VCaP (cell line): ENCODE data around the gene PCK2.
A peak's percentile ranks its signal among the peaks of the same experiment; 100 is the strongest.
"Not testable (repeated sequence)": the region's sequence is repeated elsewhere in the genome, so short reads cannot be mapped to it uniquely, and the experiment has no call there.

Experiments used
- H3K27ac ChIP-seq: fragments of 450-650 bp; 2 replicates; pipeline ENCODE4 v1.5.1; 2017
- TF ChIP-seq, protein P1 (sequence below): fragments of 450-650 bp; conservative IDR thresholded peaks from 2 replicates; pipeline ENCODE4 v1.5.1; 2017; ENCODE audit warnings: mild to moderate bottlenecking, moderate library complexity

The PCK2 gene

DNA sequence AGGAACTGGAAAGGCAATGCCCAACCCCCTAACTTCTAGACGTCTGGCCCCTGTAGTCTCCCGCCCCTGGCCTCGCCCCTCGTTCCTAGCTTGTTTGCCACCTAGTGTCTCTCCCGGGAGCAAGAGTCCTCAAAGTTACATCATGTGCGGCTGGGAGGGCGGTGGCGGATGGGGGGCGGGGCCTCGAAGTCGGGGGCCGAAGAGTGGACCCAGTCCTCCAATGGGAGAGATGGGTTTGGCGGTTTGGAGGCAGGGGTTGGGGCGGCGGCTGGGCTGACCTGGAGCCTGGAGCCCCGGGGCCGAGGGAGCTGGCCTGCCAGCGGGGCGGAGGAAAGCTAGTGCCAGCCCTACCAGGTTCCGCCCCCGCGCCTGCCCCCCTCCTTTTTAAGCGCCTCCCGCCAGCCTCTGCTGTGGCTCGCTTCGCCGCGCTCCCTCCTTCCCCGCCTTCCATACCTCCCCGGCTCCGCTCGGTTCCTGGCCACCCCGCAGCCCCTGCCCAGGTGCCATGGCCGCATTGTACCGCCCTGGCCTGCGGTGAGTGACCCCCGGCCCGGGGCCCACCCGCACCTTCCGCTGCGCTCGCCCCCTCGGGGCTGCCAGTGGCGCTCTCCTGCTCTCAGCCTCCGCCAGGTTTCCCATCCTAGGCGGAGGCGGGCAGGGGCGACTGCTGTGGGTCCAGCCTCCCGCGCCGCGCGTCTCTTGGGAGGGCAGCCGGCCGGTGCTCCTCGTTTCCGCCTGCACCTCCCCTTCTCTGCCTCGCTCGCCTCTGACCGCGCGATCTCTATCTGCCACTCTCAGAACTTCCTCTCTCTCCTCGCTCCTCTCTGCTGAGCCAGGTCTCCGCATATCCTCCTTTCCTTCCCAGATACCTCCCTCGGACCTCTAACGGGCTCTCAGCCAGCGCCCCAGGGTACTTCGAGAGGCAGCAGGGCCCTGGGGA is at the start of gene PCK2:
PCK2 (plus strand) TSS at position 411 of the 940 bp plus-strand sequence; CDS start at position 506, 95 bp downstream.
- peak within 1 kb of the TSS; percentile 84 for H3K27ac ChIP-seq
- TF ChIP-seq, protein P1, sequence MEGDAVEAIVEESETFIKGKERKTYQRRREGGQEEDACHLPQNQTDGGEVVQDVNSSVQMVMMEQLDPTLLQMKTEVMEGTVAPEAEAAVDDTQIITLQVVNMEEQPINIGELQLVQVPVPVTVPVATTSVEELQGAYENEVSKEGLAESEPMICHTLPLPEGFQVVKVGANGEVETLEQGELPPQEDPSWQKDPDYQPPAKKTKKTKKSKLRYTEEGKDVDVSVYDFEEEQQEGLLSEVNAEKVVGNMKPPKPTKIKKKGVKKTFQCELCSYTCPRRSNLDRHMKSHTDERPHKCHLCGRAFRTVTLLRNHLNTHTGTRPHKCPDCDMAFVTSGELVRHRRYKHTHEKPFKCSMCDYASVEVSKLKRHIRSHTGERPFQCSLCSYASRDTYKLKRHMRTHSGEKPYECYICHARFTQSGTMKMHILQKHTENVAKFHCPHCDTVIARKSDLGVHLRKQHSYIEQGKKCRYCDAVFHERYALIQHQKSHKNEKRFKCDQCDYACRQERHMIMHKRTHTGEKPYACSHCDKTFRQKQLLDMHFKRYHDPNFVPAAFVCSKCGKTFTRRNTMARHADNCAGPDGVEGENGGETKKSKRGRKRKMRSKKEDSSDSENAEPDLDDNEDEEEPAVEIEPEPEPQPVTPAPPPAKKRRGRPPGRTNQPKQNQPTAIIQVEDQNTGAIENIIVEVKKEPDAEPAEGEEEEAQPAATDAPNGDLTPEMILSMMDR: peak; percentile 15; the same call in 1 of the 2 replicates

DNA sequence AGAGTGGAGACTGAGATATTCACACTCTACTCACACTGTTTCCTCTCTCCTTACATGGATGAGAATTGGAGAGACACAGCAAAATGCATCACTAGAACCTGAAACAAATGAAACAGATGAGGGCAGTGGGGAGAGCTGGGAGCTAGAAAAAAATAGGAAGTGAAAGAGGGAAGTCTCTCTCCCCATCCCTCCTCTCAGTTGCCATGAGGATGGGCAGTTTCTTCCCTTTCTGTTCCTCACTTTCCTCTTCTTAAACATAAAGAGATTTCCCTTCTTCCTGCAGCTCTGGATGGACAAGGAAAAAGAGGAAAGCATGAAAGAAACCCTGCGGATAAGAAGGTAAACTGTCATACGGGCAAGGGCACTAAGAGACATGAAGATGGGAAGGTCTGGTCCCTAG is 45.1 kb upstream of the PCK2 start:
- not testable (repeated sequence) for H3K27ac ChIP-seq

DNA sequence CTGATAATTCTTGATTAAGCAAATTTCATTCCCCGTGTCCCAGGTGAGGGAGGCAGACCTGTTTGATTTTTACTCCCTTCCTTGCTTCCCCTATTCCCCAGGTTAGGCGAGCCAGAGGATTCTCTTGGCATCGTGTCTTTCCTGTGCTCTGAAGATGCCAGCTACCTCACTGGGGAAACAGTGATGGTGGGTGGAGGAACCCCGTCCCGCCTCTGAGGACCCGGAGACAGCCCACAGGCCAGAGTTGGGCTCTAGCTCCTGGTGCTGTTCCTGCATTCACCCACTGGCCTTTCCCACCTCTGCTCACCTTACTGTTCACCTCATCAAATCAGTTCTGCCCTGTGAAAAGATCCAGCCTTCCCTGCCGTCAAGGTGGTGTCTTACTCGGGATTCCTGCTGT is 43.4 kb upstream of the PCK2 start:
- H3K27ac ChIP-seq: not testable (repeated sequence)

DNA sequence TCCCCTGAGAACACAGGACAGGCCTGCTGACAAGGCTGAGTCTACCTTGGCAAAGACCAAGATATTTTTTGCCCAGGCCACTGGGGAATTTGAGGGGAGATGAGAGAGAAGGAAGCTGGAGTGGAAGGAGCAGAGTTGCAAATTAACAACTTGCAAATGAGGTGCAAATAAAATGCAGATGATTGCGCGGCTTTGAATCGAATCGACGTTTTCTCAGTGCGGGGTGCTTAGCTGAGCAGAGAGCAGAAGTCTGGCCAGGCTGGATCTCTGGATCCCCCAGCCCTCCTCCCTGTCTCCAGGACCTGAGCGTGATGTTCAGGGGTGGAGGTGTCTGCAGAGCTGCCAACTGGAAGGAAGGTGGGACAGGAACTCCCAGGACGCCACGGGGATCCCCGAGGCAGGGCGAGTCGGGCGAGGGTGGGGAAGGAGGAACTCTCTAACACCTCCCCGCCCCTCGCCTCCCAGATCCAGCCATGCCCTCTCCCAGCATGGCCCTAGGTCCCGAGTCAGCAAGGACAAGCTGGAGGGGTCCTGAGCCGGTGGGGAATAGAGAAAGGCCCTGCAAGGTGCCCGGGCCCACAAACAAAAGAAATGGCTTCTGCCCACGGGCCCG is 42.8 kb upstream of the PCK2 start:
- TF ChIP-seq, protein P1: no peak
- peak overlapping the region; percentile 78 for H3K27ac ChIP-seq

DNA sequence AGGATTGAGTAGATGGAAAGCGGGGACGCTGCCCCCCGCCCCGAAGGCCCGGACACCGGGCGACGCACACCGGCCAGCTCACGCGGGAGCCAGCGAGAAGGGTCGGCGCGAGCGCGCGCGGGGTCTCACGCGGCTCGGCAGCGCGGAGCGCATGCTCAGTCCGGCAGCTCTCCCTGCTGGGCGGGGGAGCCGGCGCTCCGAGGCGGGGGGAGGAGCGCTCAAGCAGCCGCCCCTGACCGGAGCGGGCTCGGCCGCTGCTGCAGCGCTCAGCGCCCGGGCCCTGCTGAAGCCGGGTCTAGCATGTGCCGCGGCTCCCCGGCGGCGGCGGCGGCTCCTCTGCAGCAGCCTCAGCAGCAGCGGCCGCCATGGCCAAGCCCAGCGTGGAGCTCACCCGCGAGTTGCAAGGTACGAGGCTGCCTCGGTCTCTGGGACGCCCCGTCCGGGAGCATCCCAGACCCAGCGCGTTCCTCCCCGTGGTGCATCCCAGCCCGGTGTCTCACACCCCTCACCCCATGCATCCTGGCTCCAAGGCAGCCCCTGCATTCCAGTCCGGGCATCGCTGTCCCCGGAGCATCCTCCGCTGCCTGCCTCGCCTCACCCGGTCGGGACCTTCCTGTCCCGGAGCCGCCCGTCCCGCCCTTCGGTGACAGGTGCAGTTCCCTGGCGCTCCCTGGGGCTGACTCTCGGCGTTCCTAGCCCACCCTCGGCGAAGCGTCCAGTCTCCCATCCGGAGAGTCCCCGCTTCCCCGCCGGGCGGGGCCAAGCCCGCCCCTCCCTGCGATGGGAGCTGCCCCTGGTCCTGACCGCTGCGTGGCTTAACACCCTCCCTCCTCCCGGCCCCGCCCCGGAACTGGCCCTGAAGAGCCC is 42.1 kb upstream of the PCK2 start, which contains the start of gene CARMIL3:
CARMIL3 (plus strand) TSS at position 221 of the 867 bp plus-strand sequence; CDS start at position 366, 145 bp downstream.
- peak within 1 kb of the TSS; percentile 78 for H3K27ac ChIP-seq
- TF ChIP-seq, protein P1: no peak

DNA sequence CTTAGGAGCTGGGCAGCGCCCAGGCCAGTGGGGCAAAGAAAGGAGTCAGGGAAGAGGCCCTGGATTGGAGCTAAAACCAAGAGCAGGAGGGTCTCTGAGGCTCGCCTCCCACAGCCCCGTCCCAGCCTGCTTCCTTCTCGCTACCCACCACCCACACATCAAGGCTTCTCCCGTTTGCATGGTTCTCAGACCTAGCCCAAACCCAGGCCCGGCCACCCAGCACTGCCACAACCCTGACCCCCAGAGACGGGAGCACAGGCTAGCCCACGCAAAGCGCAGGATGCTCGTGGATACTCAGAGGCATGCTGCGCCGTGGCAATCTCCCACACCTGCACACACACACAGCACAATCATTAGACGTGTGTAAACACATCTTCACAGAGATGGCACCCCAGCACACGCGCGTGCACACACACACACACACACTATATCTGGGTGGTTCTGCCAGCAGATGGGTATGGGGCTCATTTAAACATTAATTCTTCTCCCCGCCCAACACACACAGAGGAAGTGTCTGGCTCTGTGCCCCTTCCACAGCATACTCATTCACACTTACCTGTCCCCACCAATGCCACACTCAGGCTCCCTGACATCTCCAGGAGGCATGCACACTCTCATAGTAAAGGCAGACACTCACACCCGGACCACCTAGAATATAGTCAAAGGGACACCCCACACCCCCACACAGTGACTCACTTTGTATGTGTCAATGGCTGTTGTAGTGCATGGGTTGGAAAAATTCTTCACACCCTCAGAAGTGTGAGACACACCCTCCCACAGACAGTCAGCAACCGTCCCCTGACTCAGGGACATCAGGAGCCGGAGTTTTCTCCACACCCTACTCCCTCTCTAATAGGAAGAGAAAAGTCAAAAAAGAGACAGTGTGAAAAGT is 41.2 kb upstream of the PCK2 start:
- TF ChIP-seq, protein P1: no peak
- peak overlapping the region; percentile 78 for H3K27ac ChIP-seq

DNA sequence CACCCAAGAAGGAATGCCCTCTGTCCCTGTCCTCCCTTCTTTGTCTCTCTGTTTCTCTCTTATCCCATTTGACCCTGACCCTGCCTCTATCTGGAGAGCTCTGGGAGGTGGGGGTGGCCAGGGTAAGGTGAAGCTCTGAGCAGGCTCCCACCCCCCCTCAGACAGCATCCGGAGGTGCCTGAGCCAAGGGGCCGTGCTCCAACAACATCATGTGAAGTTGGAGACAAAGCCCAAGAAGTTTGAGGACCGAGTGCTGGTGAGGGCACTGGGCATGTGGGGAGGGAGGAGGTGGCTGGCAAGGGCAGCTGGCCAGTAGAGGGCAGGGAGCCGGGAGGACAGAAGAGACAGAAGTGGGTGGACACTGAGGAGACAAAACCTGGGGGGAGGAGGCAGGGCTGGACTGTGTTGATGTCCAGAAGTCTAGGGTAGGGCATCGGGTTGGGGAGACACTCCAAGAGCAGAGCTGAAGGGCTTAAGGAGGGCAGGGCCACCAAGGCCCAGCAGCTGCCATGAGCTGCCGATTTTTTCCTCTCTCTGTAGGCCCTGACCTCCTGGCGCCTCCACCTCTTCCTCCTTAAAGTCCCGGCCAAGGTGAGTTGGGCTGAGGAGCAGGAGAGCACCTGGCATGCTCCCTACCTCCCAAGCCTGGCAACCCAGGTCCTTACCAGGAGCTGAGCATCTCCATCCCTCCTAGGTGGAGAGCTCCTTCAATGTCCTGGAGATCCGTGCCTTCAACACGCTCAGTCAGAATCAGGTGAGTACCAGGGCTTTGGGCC is 40.4 kb upstream of the PCK2 start:
- TF ChIP-seq, protein P1: no peak
- H3K27ac ChIP-seq: no peak overlapping the region
